HG03571 (cell line): Measurements from ENCODE around the gene NOTUM.
"Not testable (repeated sequence)": the region's sequence is repeated elsewhere in the genome, so short reads cannot be mapped to it uniquely, and the experiment has no call there.

Experiments
- ATAC-seq: cut with Tn5 transposase; IDR thresholded peaks from one replicate; pipeline ENCODE4 v1.9.1; 2021; ENCODE audit not compliant: unreplicated experiment

The NOTUM gene

GRCh38 chr17:81958633-81959342 lies 2.2 kb downstream of the NOTUM start:
- ATAC-seq, result no peak

DNA sequence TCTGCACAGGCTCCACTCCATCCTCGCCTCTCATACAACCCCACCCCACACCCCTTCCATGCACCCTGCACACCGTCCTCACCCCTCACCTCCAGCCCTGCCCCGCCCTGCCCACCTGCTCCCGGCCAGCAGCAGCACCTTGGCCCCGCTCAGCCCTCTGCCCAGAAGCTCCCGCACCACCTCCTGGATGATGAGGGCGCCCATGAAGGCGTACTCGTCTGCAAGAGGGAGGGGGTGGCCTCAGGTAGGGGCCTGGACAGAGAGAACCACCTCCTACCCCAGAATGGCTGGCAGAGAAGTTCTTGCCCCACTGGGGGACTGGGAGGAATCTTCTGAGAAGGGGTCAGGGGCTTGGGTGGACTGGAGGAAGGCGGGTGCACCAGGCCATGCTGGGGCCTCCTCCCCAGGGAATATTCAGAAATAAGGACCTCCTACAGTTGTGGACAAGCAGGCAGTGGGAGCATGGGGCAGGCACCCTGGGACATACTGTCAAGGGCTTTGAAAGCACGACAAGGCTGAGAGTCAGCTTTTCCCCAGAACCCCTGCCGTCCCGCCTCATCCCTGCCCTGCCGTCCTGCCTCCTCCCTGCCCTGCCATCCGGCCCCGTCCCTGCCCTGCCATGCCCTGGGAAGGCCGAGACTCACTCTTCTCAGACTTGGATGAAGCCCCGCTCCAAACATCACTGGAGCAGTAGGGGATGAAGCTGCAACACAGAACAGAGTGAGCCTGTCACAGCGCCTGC lies 3.1 kb downstream of the NOTUM start:
- no peak for ATAC-seq

GRCh38 chr17:81956607-81957589 lies 4.1 kb downstream of the NOTUM start:
- ATAC-seq, result no peak

- ATAC-seq, result no peak
These were observed 5.0 kb downstream of the NOTUM start for GRCh38 chr17:81955756-81956544.

DNA sequence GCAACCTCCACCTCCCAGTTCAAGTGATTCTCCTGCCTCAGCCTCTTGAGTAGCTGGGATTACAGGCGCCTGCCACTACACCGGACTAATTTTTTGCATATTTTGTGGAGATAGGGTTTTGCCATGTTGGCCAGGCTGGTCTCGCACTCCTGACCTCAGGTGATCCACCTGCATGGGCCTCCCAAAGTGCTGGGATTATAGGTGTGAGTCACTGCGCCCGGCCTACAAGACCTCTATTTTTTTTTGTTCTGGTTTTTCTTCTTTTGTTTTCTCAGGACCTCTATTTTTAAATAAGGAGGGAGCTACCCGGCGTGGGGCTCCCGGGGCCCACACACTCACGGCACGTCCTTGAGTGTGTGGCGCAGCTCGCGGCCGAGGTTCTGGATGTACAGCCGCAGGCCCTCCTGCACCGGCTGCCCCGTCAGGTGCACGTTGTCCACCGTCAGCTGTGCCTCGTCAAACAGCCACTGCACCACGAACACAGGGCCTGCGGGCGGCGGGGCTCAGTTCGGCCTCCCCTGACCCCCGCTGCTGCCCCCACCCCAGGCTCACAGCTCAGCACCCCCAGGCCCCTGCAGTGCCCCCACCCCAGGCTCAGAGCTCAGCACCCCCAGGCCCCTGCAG lies 5.8 kb downstream of the NOTUM start:
- no peak for ATAC-seq

DNA sequence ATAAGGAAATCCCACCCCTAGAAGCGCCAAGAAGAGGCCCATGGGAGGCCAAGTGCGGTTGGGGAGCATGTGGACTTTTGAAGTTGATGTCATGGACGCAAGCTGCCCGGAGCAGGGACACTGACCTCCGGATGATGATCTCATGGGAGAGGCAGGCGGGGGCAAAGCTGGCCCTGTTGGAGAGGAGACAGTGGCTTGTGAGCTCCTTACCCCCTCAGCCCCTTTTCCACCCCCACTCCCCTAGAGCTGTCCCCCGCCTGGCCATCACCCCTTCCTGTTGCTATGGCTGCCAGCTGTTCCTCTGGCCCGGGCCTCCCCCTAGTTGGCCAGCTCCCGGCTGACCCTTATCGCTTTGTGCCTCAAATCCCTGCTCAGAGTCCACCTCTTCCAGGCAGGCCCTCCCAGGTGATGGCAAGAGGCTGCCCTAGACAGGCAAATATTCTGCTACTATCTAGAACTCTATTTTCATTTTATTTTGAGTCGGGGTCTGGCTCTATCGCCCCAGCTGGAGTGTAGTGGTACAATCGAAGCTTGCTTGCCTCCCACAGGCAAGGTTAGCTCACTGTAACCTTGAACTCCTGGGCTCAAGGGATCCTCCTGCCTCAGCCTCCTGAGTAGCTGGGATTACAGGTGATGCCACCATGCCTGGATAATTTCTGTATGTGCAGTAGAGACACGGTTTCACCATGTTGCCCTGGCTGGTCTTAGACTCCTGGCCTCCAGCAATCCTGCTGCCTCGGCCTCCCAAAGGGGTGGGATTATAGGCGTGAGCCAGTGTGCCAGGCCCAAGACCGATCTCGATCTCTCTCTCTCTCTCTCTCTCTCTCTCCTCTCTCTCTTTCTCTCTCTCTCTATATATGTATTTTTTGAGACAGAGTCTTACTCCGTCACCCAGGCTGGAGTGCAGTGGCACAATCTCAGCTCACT lies 6.6 kb downstream of the NOTUM start:
- ATAC-seq, result no peak

- not testable (repeated sequence) for ATAC-seq
These were observed 7.5 kb downstream of the NOTUM start for GRCh38 chr17:81953443-81953842.

GRCh38 chr17:81952792-81953228 lies 8.2 kb downstream of the NOTUM start:
- no peak for ATAC-seq

DNA sequence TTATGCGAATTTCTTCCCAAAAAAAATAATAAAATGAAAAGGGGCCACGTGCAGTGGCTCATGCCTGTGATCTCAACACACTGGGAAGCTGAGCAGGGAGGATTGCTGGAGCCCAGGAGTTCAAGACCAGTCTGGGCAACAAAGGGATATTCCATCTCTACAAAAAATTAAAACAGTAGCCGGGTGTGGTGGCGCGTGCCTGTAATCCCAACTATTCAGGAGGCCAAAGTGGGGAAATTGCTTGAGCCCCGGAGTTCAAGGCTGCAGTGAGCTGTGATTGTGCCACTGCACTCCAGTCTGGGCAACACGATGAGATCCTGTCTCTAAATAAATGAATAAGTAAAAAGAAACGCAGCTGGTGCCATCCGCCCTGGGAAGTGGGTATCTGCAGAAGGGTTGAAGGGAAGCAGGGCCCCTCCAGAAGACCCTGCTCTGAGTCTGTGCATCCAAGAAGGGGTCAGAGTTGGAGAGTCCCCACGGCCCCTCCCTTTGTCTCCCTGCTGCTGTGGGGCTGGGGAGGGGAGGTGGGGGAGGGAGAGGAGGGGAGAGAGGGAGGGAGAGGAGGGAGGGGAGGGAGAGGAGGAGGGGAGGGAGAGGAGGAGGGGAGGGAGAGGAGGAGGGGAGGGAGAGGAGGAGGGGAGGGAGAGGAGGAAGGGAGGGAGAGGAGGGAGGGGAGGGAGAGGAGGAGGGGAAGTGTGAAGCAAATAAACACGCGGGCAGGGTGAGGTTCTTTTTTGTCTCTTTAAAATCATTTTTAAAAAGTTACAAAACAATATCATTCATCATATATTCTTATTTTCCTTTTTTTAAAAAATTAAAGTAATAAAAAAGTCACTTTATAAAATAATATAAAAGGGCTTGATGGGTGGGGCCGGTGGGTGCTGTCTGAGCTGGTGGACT lies 9.0 kb downstream of the NOTUM start:
- no peak for ATAC-seq

DNA sequence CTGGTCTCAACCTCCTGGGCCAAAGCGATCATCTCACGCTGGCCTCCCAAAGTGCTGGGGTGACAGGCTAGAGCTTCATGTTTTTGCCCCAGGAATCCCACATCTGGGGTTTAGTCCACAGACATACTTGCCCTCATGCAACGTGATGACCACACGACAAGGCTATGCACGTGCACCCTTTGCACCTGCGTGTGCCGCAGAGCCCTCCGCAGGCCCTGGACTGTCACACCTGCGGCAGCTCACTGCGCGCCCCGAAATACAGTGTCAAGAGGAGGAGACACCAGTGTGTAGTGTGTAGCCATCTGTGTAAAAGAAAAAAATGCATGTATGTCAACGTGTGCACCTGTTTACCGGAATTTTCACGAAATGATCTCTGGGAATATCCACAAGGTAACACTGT lies 10.5 kb downstream of the NOTUM start:
- no peak for ATAC-seq

DNA sequence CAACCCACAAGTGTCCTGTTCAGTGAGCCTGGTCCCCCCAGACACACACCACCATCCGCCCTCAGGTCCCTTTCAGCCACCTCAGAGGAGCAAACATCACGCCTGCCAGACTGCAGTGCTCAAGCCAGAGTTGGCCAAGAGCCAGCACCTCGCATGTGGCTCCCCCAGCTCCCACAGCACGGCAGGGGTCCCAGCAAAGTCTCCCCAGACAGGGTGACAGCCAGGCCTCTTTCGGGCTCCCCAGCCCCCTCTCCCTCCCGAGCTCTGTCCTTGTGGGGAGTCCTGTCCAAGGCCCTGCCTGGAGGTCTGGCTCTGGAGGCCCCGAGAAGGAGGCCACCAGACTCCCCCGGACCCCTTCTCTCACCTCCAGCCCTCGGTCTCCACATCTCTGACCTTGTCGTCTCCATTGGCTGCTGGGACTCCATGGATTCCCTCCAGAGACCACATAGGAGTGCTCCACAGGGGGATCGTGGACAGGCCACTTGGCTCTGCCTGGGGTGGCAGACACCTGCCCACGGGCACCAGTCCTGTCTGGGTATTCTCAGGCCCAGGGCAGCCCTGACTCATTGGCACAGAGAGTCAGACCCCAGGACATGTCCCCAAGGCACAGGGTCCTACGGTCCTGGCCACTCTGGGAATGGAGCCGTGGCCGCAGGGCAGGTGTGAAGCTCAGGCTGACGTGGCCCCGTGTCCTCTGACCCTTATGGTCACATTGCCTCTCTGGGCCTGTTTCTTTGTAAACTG lies 12.2 kb downstream of the NOTUM start:
- ATAC-seq, result no peak

- no peak for ATAC-seq
These were observed 13.8 kb downstream of the NOTUM start, which contains the start of gene MYADML2 for GRCh38 chr17:81947189-81947588. MYADML2 (minus strand) TSS chr17:81947233; CDS start chr17:81941741, 5,492 bp downstream.

DNA sequence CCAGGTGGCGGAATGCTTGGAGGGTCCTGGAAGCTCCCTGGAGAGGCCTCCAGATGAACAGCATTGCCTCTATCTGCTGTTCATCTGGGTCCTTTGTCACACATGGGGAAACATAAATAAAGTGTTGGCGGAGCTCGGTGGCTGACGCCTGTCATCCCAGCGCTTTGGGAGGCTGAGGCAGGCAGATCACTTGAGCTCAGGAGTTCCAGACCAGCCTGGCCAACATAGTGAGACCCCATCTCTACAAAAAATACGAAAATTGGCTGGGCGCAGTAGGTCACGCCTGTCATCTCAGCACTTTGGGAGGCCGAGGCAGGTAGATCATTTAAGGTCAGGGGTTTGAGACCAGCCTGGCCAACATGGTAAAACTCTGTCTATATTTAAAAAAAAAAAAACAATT lies 16.1 kb downstream of the NOTUM start:
- no peak for ATAC-seq

DNA sequence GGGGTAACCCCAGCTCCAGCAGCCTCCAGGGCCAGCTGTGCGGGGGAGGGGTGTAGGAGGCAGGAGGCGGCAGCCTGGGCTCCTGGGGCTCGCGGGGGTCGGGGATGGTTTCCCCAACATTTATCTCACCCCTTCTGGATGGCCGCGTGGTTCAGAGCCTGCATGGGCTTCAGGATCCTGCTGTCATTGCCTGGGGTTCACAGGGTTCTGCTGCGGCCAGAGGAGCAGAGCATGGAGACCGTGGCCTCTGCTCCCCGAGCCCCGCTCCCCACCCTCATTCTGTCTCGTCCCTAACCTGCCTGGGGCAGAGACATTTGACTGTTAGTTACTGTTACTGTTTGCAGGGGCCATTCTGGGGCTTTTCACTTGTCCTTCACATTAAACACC lies 18.8 kb downstream of the NOTUM start:
- no peak for ATAC-seq

- ATAC-seq, result no peak
These were observed 19.4 kb downstream of the NOTUM start for GRCh38 chr17:81941484-81942166.
